Stimulated activated CD8-positive, alpha-beta memory T cell treated with anti-CD3 and anti-CD28 coated beads, Interleukin-4, amount 100 ng/mL, for 48 hours (primary cell): Measurements from ENCODE around the gene PRR35.
"Not testable (repeated sequence)": the region's sequence is repeated elsewhere in the genome, so short reads cannot be mapped to it uniquely, and the experiment has no call there.

ENCODE experiments used
- DNase-seq: peaks from one replicate; pipeline ENCODE4 v3.0.0-alpha.2; 2020

The PRR35 gene

GRCh38 chr16:582614-583331, 22.6 kb downstream of the PRR35 start:
- no peak for DNase-seq

GRCh38 chr16:583470-583814, 23.2 kb downstream of the PRR35 start:
- DNase-seq: no peak

- DNase-seq: no peak
These were observed 23.8 kb downstream of the PRR35 start for GRCh38 chr16:583815-584591.

DNA sequence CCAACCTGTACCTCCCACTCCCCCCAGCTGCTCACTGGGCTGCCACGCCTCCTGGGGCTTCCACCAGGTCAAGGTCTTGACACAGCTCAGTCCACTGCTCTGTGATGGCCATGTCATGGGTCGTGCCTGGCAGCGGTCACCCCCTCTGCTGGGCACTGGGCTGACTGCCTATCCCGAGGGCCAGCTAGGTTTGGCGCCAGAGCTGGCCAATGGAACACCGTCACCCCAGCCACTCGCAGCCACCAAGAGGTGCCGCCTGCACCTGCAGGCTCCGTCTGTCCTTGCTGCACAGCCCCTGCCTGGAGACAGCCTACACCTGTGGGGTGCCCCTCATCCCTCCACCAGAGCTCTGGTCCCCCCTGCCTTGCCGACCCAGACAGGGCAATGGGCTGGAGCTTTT, 25.2 kb downstream of the PRR35 start:
- DNase-seq: no peak

DNA sequence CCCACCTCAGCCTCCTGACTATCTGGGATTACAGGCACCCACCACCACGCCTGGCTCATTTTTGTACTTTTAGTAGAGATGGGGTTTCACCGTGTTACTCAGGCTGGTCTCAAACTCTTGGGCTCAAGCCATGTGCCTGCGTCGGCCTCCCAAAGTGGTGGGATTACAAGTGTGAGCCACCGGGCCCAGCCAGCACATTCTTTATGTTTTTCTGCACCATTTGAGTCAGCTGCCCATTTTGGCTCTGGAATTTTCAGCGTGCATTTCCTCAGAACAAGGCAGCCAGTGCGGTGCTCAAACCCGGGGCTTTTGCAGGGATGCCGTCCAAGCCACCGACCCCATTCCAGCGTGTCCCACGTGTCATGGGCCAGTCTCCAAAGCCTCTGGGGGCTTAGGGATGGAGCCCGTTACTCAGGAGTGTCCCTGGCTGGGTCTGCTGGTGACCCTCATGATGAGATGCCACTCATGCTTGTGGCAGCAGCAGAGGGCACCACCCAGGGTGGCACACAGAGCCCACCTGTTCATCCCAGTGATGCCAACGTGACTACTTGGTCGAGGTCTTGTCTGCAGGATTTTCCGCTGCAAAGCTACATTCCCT, 26.0 kb downstream of the PRR35 start:
- no peak for DNase-seq

- no peak for DNase-seq
These were observed 26.7 kb downstream of the PRR35 start for GRCh38 chr16:586645-587590.

- peak; percentile 74 for DNase-seq
These were observed 28.4 kb downstream of the PRR35 start for GRCh38 chr16:588639-588888.

DNA sequence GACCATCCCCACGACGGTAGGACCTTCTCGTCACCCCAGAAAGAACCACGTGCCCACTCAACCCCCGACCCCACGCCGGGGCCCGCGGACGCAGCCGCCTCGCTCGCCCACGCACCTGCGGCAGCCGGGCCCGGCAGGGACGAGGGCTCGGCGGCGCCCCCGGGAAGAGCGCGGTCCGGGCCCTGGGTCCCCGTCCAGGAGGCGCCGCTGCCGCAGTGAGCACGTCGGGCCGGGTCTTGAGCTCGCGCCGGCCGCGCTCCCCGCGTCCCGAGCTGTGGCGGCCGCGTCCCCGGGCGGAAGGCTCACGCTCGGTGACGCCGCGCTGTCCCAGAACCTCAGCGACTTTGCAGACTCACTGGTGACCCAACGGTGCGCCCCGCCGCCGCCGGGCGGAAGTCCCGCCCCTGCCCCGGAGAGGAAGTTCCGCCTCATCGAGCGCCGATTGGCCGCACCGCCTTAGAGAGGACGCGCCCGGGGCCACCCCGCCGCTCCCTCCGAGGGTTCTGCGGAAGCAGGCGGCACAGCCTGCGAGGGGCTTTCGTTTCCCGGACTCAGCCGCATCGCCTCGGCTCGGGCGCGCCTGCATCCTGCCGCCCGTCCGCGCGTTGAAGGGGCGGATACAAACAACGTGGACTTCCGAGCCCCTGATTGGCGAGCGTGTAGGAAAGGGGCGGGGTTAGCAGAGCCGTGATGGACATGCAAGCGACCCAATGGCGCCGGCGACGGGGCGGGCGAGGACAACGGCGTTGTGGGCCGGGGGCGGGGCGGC, 28.9 kb downstream of the PRR35 start:
- peak; percentile 99 for DNase-seq

GRCh38 chr16:589658-590187, 29.5 kb downstream of the PRR35 start, which contains the start of gene RAB40C:
TSS of gene RAB40C (plus strand) at chr16:590066. CDS start at chr16:590292, 226 bp downstream.
- DNase-seq: peak; percentile 99

- DNase-seq: no peak
These were observed 30.1 kb downstream of the PRR35 start for GRCh38 chr16:590188-590814.

GRCh38 chr16:590815-591200, 30.6 kb downstream of the PRR35 start:
- DNase-seq: no peak

GRCh38 chr16:591231-591630, 31.0 kb downstream of the PRR35 start:
- no peak for DNase-seq

DNA sequence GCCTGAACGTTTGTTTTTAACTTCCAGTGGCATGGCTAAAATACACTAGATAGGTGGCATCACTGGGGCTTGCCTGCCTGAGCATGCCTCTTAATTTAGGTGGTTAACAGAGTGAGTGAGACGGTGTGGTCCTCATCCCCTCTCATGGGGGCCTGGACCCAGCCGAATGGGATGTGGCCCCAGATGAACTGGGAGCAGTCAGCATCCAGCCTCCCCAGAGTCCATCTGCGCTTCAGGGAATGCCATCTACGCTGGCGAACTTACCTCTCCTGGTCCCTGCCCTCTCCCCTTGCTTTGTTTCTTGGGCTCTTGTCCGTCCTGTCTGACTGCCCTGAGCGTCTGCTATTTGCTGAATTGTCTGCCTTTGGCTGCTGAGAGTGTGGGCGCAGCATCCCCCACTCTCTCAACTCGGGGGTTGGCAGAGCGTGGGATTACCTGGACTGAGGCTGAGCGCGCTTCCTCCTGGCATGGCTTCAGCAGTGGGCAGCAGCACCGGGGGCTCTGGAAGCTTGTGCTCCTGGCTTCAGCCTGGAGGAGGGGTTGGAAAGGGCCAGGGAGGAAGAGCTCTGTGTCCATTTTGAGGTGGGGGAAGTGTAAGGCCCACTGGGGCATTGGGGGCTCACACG, 31.8 kb downstream of the PRR35 start:
- no peak for DNase-seq

DNA sequence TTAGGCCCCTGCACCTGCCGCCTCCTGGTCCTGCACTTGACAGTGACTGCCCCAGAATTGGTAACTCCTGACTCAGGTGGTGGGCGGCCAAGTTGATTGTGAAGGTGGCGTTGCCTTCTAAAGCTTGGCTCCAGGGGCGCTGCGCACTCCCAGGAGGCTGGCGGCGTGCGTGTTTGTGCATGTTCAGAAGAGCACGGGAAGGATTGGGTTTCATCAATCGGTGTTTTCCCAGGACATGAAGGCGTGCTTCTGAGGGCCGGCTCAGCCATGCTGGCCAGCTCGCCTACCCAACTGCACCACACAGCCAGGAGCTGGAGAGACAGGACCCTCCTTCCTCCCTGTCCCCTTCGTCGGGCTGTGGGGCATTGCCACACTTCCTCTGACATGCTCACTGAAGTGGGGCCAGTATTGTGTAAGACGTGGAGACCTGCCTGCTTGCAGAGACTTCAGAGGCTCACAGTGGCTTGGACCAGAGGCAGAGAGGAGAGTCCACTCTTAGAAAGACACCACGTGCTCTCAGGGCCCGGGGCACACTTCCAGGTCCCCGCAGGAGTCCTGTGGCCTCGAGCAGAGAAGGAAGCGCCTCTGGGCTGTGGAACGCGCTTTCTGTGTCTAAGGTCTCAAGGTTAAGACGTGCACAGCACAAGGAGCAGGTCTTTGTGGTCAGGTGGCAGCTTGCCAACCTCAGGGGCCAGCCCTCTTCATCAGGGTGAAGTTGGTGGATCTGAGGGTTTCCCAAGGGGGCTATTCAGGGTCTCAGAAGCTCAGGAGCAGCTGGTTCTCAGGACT, 32.5 kb downstream of the PRR35 start:
- no peak for DNase-seq

- no peak for DNase-seq
These were observed 33.2 kb downstream of the PRR35 start for GRCh38 chr16:593406-593805.

DNA sequence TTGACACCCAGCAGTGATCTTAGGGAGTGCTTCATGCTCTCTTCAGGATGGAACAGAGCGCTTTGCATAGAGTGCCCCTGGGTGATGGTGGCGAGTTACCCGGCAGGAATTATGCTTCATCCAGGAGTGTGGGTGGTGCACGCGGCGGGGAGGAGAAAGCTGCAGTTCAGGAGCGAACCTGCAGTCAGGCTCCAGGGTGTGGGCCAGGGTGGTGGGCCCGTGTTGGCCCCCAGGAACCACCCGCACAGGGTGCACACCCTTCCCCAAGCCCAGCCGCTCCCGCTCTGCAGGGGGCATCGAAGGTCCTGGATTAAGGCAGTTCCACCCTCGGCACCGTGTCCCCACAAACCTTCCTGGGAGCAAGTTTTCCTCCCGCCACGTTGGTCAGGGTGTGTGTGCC, 33.6 kb downstream of the PRR35 start:
- DNase-seq: no peak

- no peak for DNase-seq
These were observed 34.9 kb downstream of the PRR35 start for GRCh38 chr16:595094-595528.

DNA sequence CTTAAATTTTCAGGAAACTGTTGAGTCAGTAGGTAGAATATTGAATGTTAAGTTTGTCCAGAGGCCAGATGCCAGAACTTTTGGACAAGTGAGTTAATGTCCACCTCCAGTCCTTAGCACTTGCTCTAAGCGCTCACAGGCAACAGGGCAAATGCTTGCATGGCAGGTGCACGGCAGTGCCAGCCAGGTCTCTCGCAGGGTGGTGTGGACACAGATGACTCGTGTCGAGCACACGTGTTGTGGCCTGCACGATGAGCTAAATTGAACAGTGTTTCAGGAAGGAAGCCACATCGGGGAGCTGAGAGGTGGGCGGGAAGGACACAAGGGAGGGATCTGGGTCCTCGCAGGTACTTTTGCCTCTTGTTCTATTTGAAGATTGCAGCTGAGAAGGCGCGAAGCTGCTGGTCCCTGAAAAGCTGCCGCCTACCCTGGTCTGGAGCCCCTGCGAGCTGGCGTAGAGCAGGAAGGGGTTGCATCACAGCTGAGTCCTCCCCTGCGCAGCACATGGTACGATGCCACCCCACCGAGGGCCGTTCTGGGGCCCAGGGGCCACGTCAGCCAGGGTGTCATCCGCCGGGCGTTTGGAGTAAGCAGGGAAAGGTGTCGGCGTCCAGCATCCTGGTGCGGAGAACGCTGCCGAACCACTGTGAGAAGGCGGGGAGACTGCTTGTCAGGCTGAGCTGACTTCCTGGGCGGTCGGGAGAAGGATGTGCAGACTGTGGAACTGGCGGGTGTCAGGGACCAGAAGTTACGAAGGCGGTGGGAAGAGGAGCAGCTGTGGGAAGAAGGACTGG, 35.9 kb downstream of the PRR35 start:
- no peak for DNase-seq

- DNase-seq: no peak
These were observed 36.5 kb downstream of the PRR35 start for GRCh38 chr16:596736-597060.

DNA sequence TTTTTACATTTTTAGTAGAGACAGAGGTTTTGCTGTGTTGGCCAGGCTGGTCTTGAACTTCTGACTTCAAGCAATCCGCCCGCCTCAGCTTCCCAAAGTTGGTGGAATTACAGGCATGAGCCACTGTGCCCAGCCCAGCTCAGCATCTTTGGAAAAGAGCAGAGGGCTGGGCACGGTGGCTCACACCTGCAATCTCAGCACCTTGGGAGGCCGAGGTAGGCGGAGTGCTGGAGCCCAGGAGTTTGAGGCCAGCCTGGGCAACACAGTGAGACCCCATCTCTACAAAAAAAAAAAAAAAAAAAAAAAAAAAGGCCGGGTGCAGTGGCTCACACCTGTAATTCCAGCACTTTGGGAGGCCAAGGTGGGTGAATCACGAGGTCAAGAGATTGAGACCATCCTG, 37.5 kb downstream of the PRR35 start:
- not testable (repeated sequence) for DNase-seq
